ENCODE measurements around the gene WDR86.

DNA sequence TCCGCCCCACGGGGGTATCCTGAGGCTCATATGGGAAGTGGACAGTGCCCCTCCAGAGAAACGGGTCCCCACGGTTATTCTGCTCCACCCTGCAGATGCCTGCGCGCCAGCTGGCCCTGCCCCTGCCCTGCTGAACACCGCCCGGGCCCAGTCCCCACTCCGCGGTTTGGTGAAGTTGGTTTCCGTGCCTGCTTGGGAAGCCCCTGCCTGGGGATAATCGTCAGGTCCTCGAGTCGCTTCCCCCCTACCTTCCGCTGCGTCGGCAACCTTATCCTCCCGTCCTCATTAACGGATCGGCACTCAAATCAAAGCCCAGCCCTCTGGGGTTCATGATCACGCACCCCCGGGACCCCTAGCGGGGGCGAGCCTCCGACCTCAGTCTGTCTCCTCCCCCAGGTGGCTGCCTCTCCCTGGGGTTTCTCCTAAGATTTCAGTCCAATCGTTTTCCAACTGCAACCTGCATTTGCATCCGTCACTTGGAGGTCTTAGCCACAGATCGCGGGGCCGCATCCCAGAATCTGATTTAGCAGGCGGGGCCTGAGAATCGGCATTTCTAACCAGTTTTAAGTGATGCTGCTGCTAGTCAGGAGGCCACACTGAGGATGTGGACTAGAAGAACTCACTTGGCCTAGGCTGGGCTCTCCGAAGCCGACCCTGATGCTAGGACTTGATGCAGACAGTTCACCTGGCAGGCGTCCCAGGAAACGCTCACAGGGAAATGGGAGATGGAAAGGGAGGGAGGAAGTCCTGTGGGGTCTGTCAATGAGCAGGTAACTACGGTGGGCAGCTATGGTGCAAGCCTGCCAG, 27.6 kb downstream of the WDR86 start:
- TF ChIP-seq EZH2phosphoT487 (IDR thresholded peaks at IDR 0.05; ENCODE audit: borderline replicate concordance), result no peak
- TF ChIP-seq CTCF (conservative IDR thresholded peaks at IDR 0.05; ENCODE audit: low read length), result no peak
